ENCODE data around the gene SEC14L1.
"Not testable (repeated sequence)": the region's sequence is repeated elsewhere in the genome, so short reads cannot be mapped to it uniquely, and the experiment has no call there.

SEC14L1 gene

GRCh38 chr17:77140878-77141767 is at the start of gene SEC14L1:
Gene SEC14L1 (plus strand): TSS chr17:77140969. CDS start chr17:77143597, 2,628 bp downstream.
- peaks cover 18% of the 10 kb centered on the region for H3K9me3 Mint-ChIP-seq
- no peaks in the 10 kb centered on the region for H3K27me3 Mint-ChIP-seq
- H3K4me1 Mint-ChIP-seq (ENCODE audit: low read depth) = peaks cover 67% of the 10 kb centered on the region
- DNase-seq = peak; percentile 64
- peaks cover 50% of the 10 kb centered on the region for H3K36me3 Mint-ChIP-seq (ENCODE audit: low read depth)
- peak within 1 kb of the TSS; percentile 86 for H3K4me3 Mint-ChIP-seq
- H3K27ac Mint-ChIP-seq = peak within 1 kb of the TSS; percentile 98

GRCh38 chr17:77092025-77092424 is 48.7 kb upstream of the SEC14L1 start:
- peaks cover 72% of the 10 kb centered on the region for H3K4me1 Mint-ChIP-seq (ENCODE audit: low read depth)
- H3K4me3 Mint-ChIP-seq = peak overlapping the region; percentile 97
- no peaks in the 10 kb centered on the region for H3K9me3 Mint-ChIP-seq
- DNase-seq = no peak
- peak overlapping the region; percentile 63 for H3K27ac Mint-ChIP-seq
- H3K27me3 Mint-ChIP-seq = no peaks in the 10 kb centered on the region
- H3K36me3 Mint-ChIP-seq (ENCODE audit: low read depth) = peaks cover 80% of the 10 kb centered on the region

- Mint-ChIP-seq H3K9me3 (no peaks in the 10 kb centered on the region), H3K27me3 (no peaks in the 10 kb centered on the region), H3K4me1 (ENCODE audit: low read depth) (peaks cover 72% of the 10 kb centered on the region), H3K27ac (peak overlapping the region; percentile 32), H3K36me3 (ENCODE audit: low read depth) (peaks cover 91% of the 10 kb centered on the region), H3K4me3 (no peak overlapping the region)
- DNase-seq = no peak
These were observed 45.3 kb upstream of the SEC14L1 start for GRCh38 chr17:77095461-77095860.

- Mint-ChIP-seq H3K27me3 (no peaks in the 10 kb centered on the region), H3K4me3 (no peak overlapping the region), H3K27ac (peak overlapping the region; percentile 64), H3K4me1 (ENCODE audit: low read depth) (peaks cover 60% of the 10 kb centered on the region), H3K9me3 (no peaks in the 10 kb centered on the region), H3K36me3 (ENCODE audit: low read depth) (peaks cover 90% of the 10 kb centered on the region)
- DNase-seq = no peak
These were observed 44.1 kb upstream of the SEC14L1 start for GRCh38 chr17:77096570-77097214.

GRCh38 chr17:77097631-77098180 is 43.1 kb upstream of the SEC14L1 start:
- Mint-ChIP-seq H3K4me1 (ENCODE audit: low read depth) (peaks cover 55% of the 10 kb centered on the region), H3K27ac (peak overlapping the region; percentile 85), H3K27me3 (no peaks in the 10 kb centered on the region), H3K9me3 (no peaks in the 10 kb centered on the region), H3K4me3 (no peak overlapping the region), H3K36me3 (ENCODE audit: low read depth) (peaks cover 86% of the 10 kb centered on the region)
- DNase-seq = no peak

GRCh38 chr17:77098884-77099545 is 41.8 kb upstream of the SEC14L1 start:
- H3K27me3 Mint-ChIP-seq = no peaks in the 10 kb centered on the region
- peak overlapping the region; percentile 70 for H3K27ac Mint-ChIP-seq
- H3K4me3 Mint-ChIP-seq = no peak overlapping the region
- peaks cover 44% of the 10 kb centered on the region for H3K4me1 Mint-ChIP-seq (ENCODE audit: low read depth)
- DNase-seq = no peak
- peaks cover 76% of the 10 kb centered on the region for H3K36me3 Mint-ChIP-seq (ENCODE audit: low read depth)
- no peaks in the 10 kb centered on the region for H3K9me3 Mint-ChIP-seq

GRCh38 chr17:77099997-77100396 is 40.8 kb upstream of the SEC14L1 start:
- peaks cover 69% of the 10 kb centered on the region for H3K36me3 Mint-ChIP-seq (ENCODE audit: low read depth)
- H3K27ac Mint-ChIP-seq = peak overlapping the region; percentile 53
- no peak for DNase-seq
- no peak overlapping the region for H3K4me3 Mint-ChIP-seq
- peaks cover 42% of the 10 kb centered on the region for H3K4me1 Mint-ChIP-seq (ENCODE audit: low read depth)
- H3K27me3 Mint-ChIP-seq = no peaks in the 10 kb centered on the region
- H3K9me3 Mint-ChIP-seq = no peaks in the 10 kb centered on the region

GRCh38 chr17:77101521-77102410 is 39.0 kb upstream of the SEC14L1 start:
- peaks cover 63% of the 10 kb centered on the region for H3K36me3 Mint-ChIP-seq (ENCODE audit: low read depth)
- peaks cover 42% of the 10 kb centered on the region for H3K4me1 Mint-ChIP-seq (ENCODE audit: low read depth)
- no peaks in the 10 kb centered on the region for H3K9me3 Mint-ChIP-seq
- no peak overlapping the region for H3K4me3 Mint-ChIP-seq
- no peaks in the 10 kb centered on the region for H3K27me3 Mint-ChIP-seq
- no peak for DNase-seq
- peak overlapping the region; percentile 50 for H3K27ac Mint-ChIP-seq

- Mint-ChIP-seq H3K4me1 (ENCODE audit: low read depth) (peaks cover 41% of the 10 kb centered on the region), H3K36me3 (ENCODE audit: low read depth) (peaks cover 55% of the 10 kb centered on the region), H3K27ac (peak overlapping the region; percentile 50)
- not testable (repeated sequence) for H3K27me3 Mint-ChIP-seq, H3K9me3 Mint-ChIP-seq, H3K4me3 Mint-ChIP-seq, DNase-seq
These were observed 38.2 kb upstream of the SEC14L1 start for GRCh38 chr17:77102411-77103134.

GRCh38 chr17:77105706-77106105 is 35.1 kb upstream of the SEC14L1 start:
- peak overlapping the region; percentile 76 for H3K27ac Mint-ChIP-seq
- H3K27me3 Mint-ChIP-seq = no peaks in the 10 kb centered on the region
- DNase-seq = no peak
- H3K4me3 Mint-ChIP-seq = no peak overlapping the region
- peaks cover 29% of the 10 kb centered on the region for H3K36me3 Mint-ChIP-seq (ENCODE audit: low read depth)
- H3K9me3 Mint-ChIP-seq = no peaks in the 10 kb centered on the region
- peaks cover 39% of the 10 kb centered on the region for H3K4me1 Mint-ChIP-seq (ENCODE audit: low read depth)

- H3K9me3 Mint-ChIP-seq = no peaks in the 10 kb centered on the region
- H3K4me3 Mint-ChIP-seq = peak overlapping the region; percentile 56
- peaks cover 43% of the 10 kb centered on the region for H3K4me1 Mint-ChIP-seq (ENCODE audit: low read depth)
- no peak for DNase-seq
- H3K27ac Mint-ChIP-seq = peak overlapping the region; percentile 82
- peaks cover 18% of the 10 kb centered on the region for H3K36me3 Mint-ChIP-seq (ENCODE audit: low read depth)
- H3K27me3 Mint-ChIP-seq = no peaks in the 10 kb centered on the region
These were observed 33.9 kb upstream of the SEC14L1 start for GRCh38 chr17:77106874-77107358.

GRCh38 chr17:77107506-77108433 is 33.0 kb upstream of the SEC14L1 start:
- H3K27ac Mint-ChIP-seq = peak overlapping the region; percentile 82
- no peaks in the 10 kb centered on the region for H3K9me3 Mint-ChIP-seq
- H3K4me3 Mint-ChIP-seq = peak overlapping the region; percentile 56
- H3K27me3 Mint-ChIP-seq = no peaks in the 10 kb centered on the region
- peak; percentile 67 for DNase-seq
- peaks cover 40% of the 10 kb centered on the region for H3K4me1 Mint-ChIP-seq (ENCODE audit: low read depth)
- H3K36me3 Mint-ChIP-seq (ENCODE audit: low read depth) = peaks cover 14% of the 10 kb centered on the region
